Erythroblast (primary cell): ENCODE data around the gene COG5.

ENCODE experiments used
- DNase-seq, 2 experiments: peaks; one replicate each; lab custom pipeline; 2025; lab: John Stamatoyannopoulos, UW
- GATA1 ChIP-seq: IDR thresholded peaks from 2 replicates; pipeline ENCODE4 v1.6.1; 2011; ENCODE audit warnings: low read depth, mild to moderate bottlenecking, control low read depth, low read length, moderate library complexity
- POLR2A ChIP-seq: IDR thresholded peaks from 2 replicates; pipeline ENCODE4 v1.6.1; 2011; ENCODE audit warnings: mild to moderate bottlenecking, low read length

The COG5 gene

GRCh38 chr7:107394276-107394675 is 169.4 kb downstream of the COG5 start:
- DNase-seq = no peak
- TF ChIP-seq POLR2A = no peak
- no peak for TF ChIP-seq GATA1

- TF ChIP-seq GATA1 (no peak), POLR2A (no peak)
- no peak for DNase-seq
Measured at GRCh38 chr7:107392830-107393229, 170.9 kb downstream of the COG5 start.

GRCh38 chr7:107390916-107391315 is 172.8 kb downstream of the COG5 start:
- DNase-seq = no peak
- no peak for TF ChIP-seq GATA1
- TF ChIP-seq POLR2A = no peak

GRCh38 chr7:107388604-107389003 is 175.1 kb downstream of the COG5 start:
- no peak for DNase-seq
- TF ChIP-seq POLR2A = no peak
- no peak for TF ChIP-seq GATA1

GRCh38 chr7:107387573-107388219 is 176.0 kb downstream of the COG5 start:
- DNase-seq = peak; percentile 47 to 71
- TF ChIP-seq GATA1 (no peak), POLR2A (no peak)

- TF ChIP-seq POLR2A = no peak
- TF ChIP-seq GATA1 = no peak
- peak; percentile 36 to 38 for DNase-seq
Measured at GRCh38 chr7:107387128-107387527, 176.6 kb downstream of the COG5 start.

GRCh38 chr7:107386548-107387102 is 177.1 kb downstream of the COG5 start:
- TF ChIP-seq GATA1 (no peak), POLR2A (no peak)

GRCh38 chr7:107384025-107384424 is 179.7 kb downstream of the COG5 start:
- no peak for TF ChIP-seq GATA1
- TF ChIP-seq POLR2A = no peak

More at GRCh38 chr7:107386548-107387102, 177.1 kb downstream of the COG5 start:
- DNase-seq = peak in 1 of 2 experiments; percentile 11

GRCh38 chr7:107383203-107383602 is 180.5 kb downstream of the COG5 start:
- no peak for DNase-seq
- TF ChIP-seq GATA1 (no peak), POLR2A (no peak)

More at GRCh38 chr7:107384025-107384424, 179.7 kb downstream of the COG5 start:
- peak; percentile 48 to 58 for DNase-seq

- TF ChIP-seq GATA1 (no peak), POLR2A (no peak)
- no peak for DNase-seq
Measured at GRCh38 chr7:107381453-107381852, 182.3 kb downstream of the COG5 start.

GRCh38 chr7:107373354-107373753 is 190.4 kb downstream of the COG5 start:
- no peak for DNase-seq
- no peak for TF ChIP-seq POLR2A
- no peak for TF ChIP-seq GATA1

GRCh38 chr7:107372298-107372697 is 191.4 kb downstream of the COG5 start:
- no peak for DNase-seq
- TF ChIP-seq GATA1 (no peak), POLR2A (no peak)

- TF ChIP-seq POLR2A = no peak
- no peak for TF ChIP-seq GATA1
- no peak for DNase-seq
Measured at GRCh38 chr7:107370816-107371215, 192.9 kb downstream of the COG5 start.

GRCh38 chr7:107364787-107365186 is 198.9 kb downstream of the COG5 start:
- no peak for TF ChIP-seq POLR2A
- TF ChIP-seq GATA1 = no peak
- DNase-seq = no peak

GRCh38 chr7:107359520-107360316 is 204.0 kb downstream of the COG5 start:
- peak; percentile 10 to 45 for DNase-seq
- TF ChIP-seq POLR2A (no peak), GATA1 (no peak)
